Keratinocyte (primary cell): ENCODE measurements around the gene TM4SF5. TPM values are rescaled to one million over a fixed set of nuclear protein-coding genes. Genes with fewer than 3 reads are reported as not detected.

Experiments
- DNase-seq: peaks from one replicate; pipeline ENCODE4 v3.0.0-alpha.2; 2011; ENCODE audit warnings: low read depth, missing footprints, low spot score
- FAIRE-seq: peaks from 2 replicates; lab custom pipeline; 2011; peaks lifted over from hg19 to GRCh38; lab: Jason Lieb, UNC
- H2AFZ ChIP-seq: 2 replicates; pipeline ENCODE4 v1.6.0; 2012; ENCODE audit warnings: low read length, control low read depth, inconsistent platforms; ENCODE audit not compliant: control insufficient read depth
- H3K27ac ChIP-seq: 2 replicates; pipeline ENCODE4 v1.5.1; 2011; ENCODE audit warnings: low read length; ENCODE audit not compliant: control insufficient read depth, insufficient read depth
- H3K27me3 ChIP-seq: 3 replicates; pipeline ENCODE4 v1.6.0; 2011; ENCODE audit warnings: low read length; ENCODE audit not compliant: control insufficient read depth, insufficient read depth; ENCODE audit errors: extremely low read depth
- H3K36me3 ChIP-seq, 2 experiments: 2 replicates in 1 of 2; 3 replicates in 1 of 2; pipeline ENCODE4 v1.5.1; 2011; ENCODE audit warnings: low read length in 2 of 2, mild to moderate bottlenecking in 1 of 2; ENCODE audit not compliant: control insufficient read depth in 2 of 2, insufficient read depth in 2 of 2; ENCODE audit errors: extremely low read depth in 1 of 2
- H3K4me1 ChIP-seq: 3 replicates; pipeline ENCODE4 v1.5.1; 2011; ENCODE audit warnings: low read length; ENCODE audit not compliant: control insufficient read depth, insufficient read depth; ENCODE audit errors: extremely low read depth
- H3K4me2 ChIP-seq: 3 replicates; pipeline ENCODE4 v1.6.0; 2011; ENCODE audit warnings: low read depth, low read length; ENCODE audit not compliant: control insufficient read depth, insufficient read depth; ENCODE audit errors: extremely low read depth
- H3K4me3 ChIP-seq, 3 experiments: fragments of 200-600 bp in 1 of 3; sonication (generic) in 1 of 3; 2 replicates in 2 of 3; 3 replicates in 1 of 3; pipeline ENCODE4 v1.5.1; 2011 to 2016; ENCODE audit warnings: low read length in 3 of 3, mild to moderate bottlenecking in 3 of 3, control low read depth in 2 of 3, inconsistent platforms in 1 of 3, low read depth in 1 of 3, mixed read lengths in 1 of 3, mixed run types in 1 of 3, moderate library complexity in 1 of 3; ENCODE audit not compliant: control insufficient read depth in 2 of 3, insufficient read depth in 2 of 3; ENCODE audit errors: extremely low read depth in 1 of 3
- H3K79me2 ChIP-seq: 2 replicates; pipeline ENCODE4 v1.6.0; 2012; ENCODE audit warnings: low read length; ENCODE audit not compliant: control insufficient read depth, insufficient read depth
- H3K9ac ChIP-seq: 3 replicates; pipeline ENCODE4 v1.6.0; 2011; ENCODE audit warnings: low read length; ENCODE audit not compliant: control insufficient read depth, insufficient read depth; ENCODE audit errors: extremely low read depth
- H3K9me1 ChIP-seq: 3 replicates; pipeline ENCODE4 v1.6.0; 2011; ENCODE audit warnings: low read length; ENCODE audit not compliant: control insufficient read depth, insufficient read depth; ENCODE audit errors: extremely low read depth
- H3K9me3 ChIP-seq: 2 replicates; pipeline ENCODE4 v1.5.1; 2012; ENCODE audit warnings: low read depth, low read length; ENCODE audit not compliant: control insufficient read depth
- H4K20me1 ChIP-seq: 3 replicates; pipeline ENCODE4 v1.6.0; 2011; ENCODE audit warnings: low read length; ENCODE audit not compliant: control insufficient read depth, insufficient read depth; ENCODE audit errors: extremely low read depth
- CTCF ChIP-seq, 3 experiments: IDR thresholded peaks in 1 of 3; conservative IDR thresholded peaks in 1 of 3; optimal IDR thresholded peaks in 1 of 3; 2 replicates in 2 of 3; 3 replicates in 1 of 3; pipeline versions ENCODE3 to v1.5.1; 2011; ENCODE audit warnings: low read length in 3 of 3, mild to moderate bottlenecking in 3 of 3, moderate library complexity in 2 of 3, control low read depth in 1 of 3, inconsistent platforms in 1 of 3; ENCODE audit not compliant: insufficient read depth in 2 of 3; ENCODE audit errors: extremely low read depth in 1 of 3
- EZH2 ChIP-seq: IDR thresholded peaks from one replicate; pipeline ENCODE4 v1.6.1; 2012; ENCODE audit warnings: inconsistent platforms, mild to moderate bottlenecking, low read length, moderate library complexity
- dilution Hi-C: fragments of 300-500 bp; cut with MboI; formaldehyde crosslinking; loops from one replicate; pipeline ENCODE4 v1.7.0; 2020; ENCODE audit warnings: low sequenced_read_pairs; ENCODE audit not compliant: extremely low pct_ligation_motif_present
- polyA plus RNA-seq, 5 experiments: library from polyadenylated mRNA; depleted of rRNA in 3 of 5; stranded (reverse) in 3 of 5; stranded (forward) in 1 of 5; unstranded in 1 of 5; fragments of >200 nt; gene quantifications; 1 replicate in 1 of 5; 2 replicates in 3 of 5; 3 replicates in 1 of 5; pipeline versions ENCODE4 v1.2.1 to v1.2.3, GENCODE V29; 2011 to 2012; ENCODE audit warnings: missing spikeins in 2 of 5, low read depth in 1 of 5, low replicate concordance in 1 of 5

The TM4SF5 gene
- polyA plus RNA-seq, 1 donor (not counting 4 experiments of a cell fraction or from before 2014, with no cell fraction given), result not detected

GRCh38 chr17:4786106-4786511, 14.4 kb downstream of the TM4SF5 start, which contains the start of gene VMO1:
VMO1 (minus strand) TSS chr17:4786364; CDS start chr17:4786352, 12 bp downstream.
- peaks cover 25% of the 10 kb centered on the region for H3K4me1 ChIP-seq
- dilution Hi-C loops, result no loop called here
- peaks cover 21% of the 10 kb centered on the region for H3K27me3 ChIP-seq
- TF ChIP-seq EZH2, result peak; percentile 35
- no peak for TF ChIP-seq CTCF (optimal IDR thresholded peaks at IDR 0.05 in 1 of 3, IDR thresholded peaks at IDR 0.05 in 1 of 3, conservative IDR thresholded peaks at IDR 0.05 in 1 of 3; ENCODE audit: extremely low read depth in 1 of 3, insufficient read depth in 2 of 3, low read length in 3 of 3)
- H3K36me3 ChIP-seq, result no peaks in the 10 kb centered on the region
- peak within 1 kb of the TSS; percentile 66 for H2AFZ ChIP-seq
- no peak for DNase-seq
- FAIRE-seq, result no peak
- peak within 1 kb of the TSS; percentile 68 for H3K4me2 ChIP-seq
- H3K79me2 ChIP-seq, result peaks cover 6% of the 10 kb centered on the region
- peak within 1 kb of the TSS in 1 of 3 experiments; percentile 56 for H3K4me3 ChIP-seq
- H3K9me1 ChIP-seq, result no peaks in the 10 kb centered on the region
- no peaks in the 10 kb centered on the region for H3K9me3 ChIP-seq
- H4K20me1 ChIP-seq, result no peaks in the 10 kb centered on the region
- H3K27ac ChIP-seq, result no peak within 1 kb of the TSS
- no peak within 1 kb of the TSS for H3K9ac ChIP-seq

GRCh38 chr17:4786516-4786915, 14.8 kb downstream of the TM4SF5 start:
- TF ChIP-seq CTCF (optimal IDR thresholded peaks at IDR 0.05 in 1 of 3, IDR thresholded peaks at IDR 0.05 in 1 of 3, conservative IDR thresholded peaks at IDR 0.05 in 1 of 3; ENCODE audit: extremely low read depth in 1 of 3, insufficient read depth in 2 of 3, low read length in 3 of 3) (no peak), EZH2 (no peak)
- H3K4me3 ChIP-seq, result no peak overlapping the region
- no peaks in the 10 kb centered on the region for H3K9me1 ChIP-seq
- H3K27ac ChIP-seq, result no peak overlapping the region
- DNase-seq, result no peak
- no peaks in the 10 kb centered on the region for H3K36me3 ChIP-seq
- H4K20me1 ChIP-seq, result no peaks in the 10 kb centered on the region
- peaks cover 21% of the 10 kb centered on the region for H3K27me3 ChIP-seq
- H3K4me1 ChIP-seq, result peaks cover 25% of the 10 kb centered on the region
- peak overlapping the region; percentile 68 for H3K4me2 ChIP-seq
- no peak for FAIRE-seq
- H3K9ac ChIP-seq, result no peak overlapping the region
- H3K9me3 ChIP-seq, result no peaks in the 10 kb centered on the region
- H3K79me2 ChIP-seq, result peaks cover 6% of the 10 kb centered on the region
- dilution Hi-C loops, result no loop called here
- no peak overlapping the region for H2AFZ ChIP-seq
